ENCODE measurements around the gene NOPCHAP1.

The NOPCHAP1 gene

GRCh38 chr12:105018776-105019175 is 32.7 kb downstream of the NOPCHAP1 start:
- Histone ChIP-seq H3K4me3 (no peak overlapping the region), H3K27ac (no peak overlapping the region)
- no peak for TF ChIP-seq CTCF (IDR thresholded peaks at IDR 0.05)
- DNase-seq (ENCODE audit: low spot score): no peak

GRCh38 chr12:105020241-105020962 is 34.3 kb downstream of the NOPCHAP1 start:
- no peak for TF ChIP-seq CTCF (IDR thresholded peaks at IDR 0.05)
- Histone ChIP-seq H3K27ac (no peak overlapping the region), H3K4me3 (no peak overlapping the region)
- no peak for DNase-seq (ENCODE audit: low spot score)

GRCh38 chr12:105024928-105025327 is 38.8 kb downstream of the NOPCHAP1 start:
- no peak overlapping the region for H3K4me3 ChIP-seq
- DNase-seq (ENCODE audit: low spot score): no peak
- no peak for TF ChIP-seq CTCF (IDR thresholded peaks at IDR 0.05)
- H3K27ac ChIP-seq: peak overlapping the region; percentile 57 to 66

- H3K27ac ChIP-seq: peak overlapping the region; percentile 66 to 69
- TF ChIP-seq CTCF (IDR thresholded peaks at IDR 0.05): no peak
Measured at GRCh38 chr12:105025890-105026289, 39.8 kb downstream of the NOPCHAP1 start.

GRCh38 chr12:105026411-105026810 is 40.3 kb downstream of the NOPCHAP1 start:
- TF ChIP-seq CTCF (IDR thresholded peaks at IDR 0.05): no peak
- DNase-seq (ENCODE audit: low spot score): no peak
- H3K27ac ChIP-seq: peak overlapping the region; percentile 66 to 69
- no peak overlapping the region for H3K4me3 ChIP-seq

More at GRCh38 chr12:105025890-105026289, 39.8 kb downstream of the NOPCHAP1 start:
- DNase-seq (ENCODE audit: low spot score): peak; percentile 77
- no peak overlapping the region for H3K4me3 ChIP-seq

- no peak for DNase-seq (ENCODE audit: low spot score)
- H3K27ac ChIP-seq: no peak overlapping the region
- TF ChIP-seq CTCF (IDR thresholded peaks at IDR 0.05): no peak
- no peak overlapping the region for H3K4me3 ChIP-seq
Measured at GRCh38 chr12:105030820-105031807, 45.0 kb downstream of the NOPCHAP1 start.

Measured in coronary artery (tissue), 2 donors.